Muscle of leg (tissue), 11 donors: ENCODE results near the gene DDB1. TPM values are rescaled to one million over a fixed set of nuclear protein-coding genes. Genes with fewer than 3 reads are reported as not detected.
"Not testable (repeated sequence)": the region's sequence is repeated elsewhere in the genome, so short reads cannot be mapped to it uniquely, and the experiment has no call there.

ENCODE experiments used
- DNase-seq: peaks from one replicate; pipeline ENCODE4 v3.0.0; 2013
- H3K27ac ChIP-seq: one replicate; pipeline ENCODE4 v1.5.1; 2013; ENCODE audit warnings: mild to moderate bottlenecking, low read length, control low read depth
- H3K27me3 ChIP-seq: one replicate; pipeline ENCODE4 v1.6.1; 2013; ENCODE audit warnings: low read length; ENCODE audit not compliant: control insufficient read depth, insufficient read depth
- H3K36me3 ChIP-seq: one replicate; pipeline ENCODE4 v1.6.1; 2013; ENCODE audit warnings: low read length; ENCODE audit not compliant: control insufficient read depth, insufficient read depth
- H3K4me1 ChIP-seq: one replicate; pipeline ENCODE4 v1.6.1; 2013; ENCODE audit warnings: low read length; ENCODE audit not compliant: control insufficient read depth, insufficient read depth
- H3K4me3 ChIP-seq: one replicate; pipeline ENCODE4 v1.5.1; 2013; ENCODE audit warnings: low read length, control low read depth
- H3K9me3 ChIP-seq: replicated peaks from 2 replicates; pipeline ENCODE4 v1.6.1; 2013; ENCODE audit warnings: low read depth, low read length; ENCODE audit not compliant: control insufficient read depth
- WGBS: methylation state at CpG from one replicate; pipeline ENCODE4 v1.1.5; 2013; ENCODE audit warnings: missing lambda C conversion rate; ENCODE audit not compliant: insufficient coverage; 5-methylcytosine and 5-hydroxymethylcytosine counted together
- polyA plus RNA-seq, 8 donors: library from polyadenylated mRNA; unstranded; fragments of 120-200 nt; gene quantifications; one replicate each; pipeline versions ENCODE4 v1.2.1 to v1.2.3, GENCODE V29; 2013; ENCODE audit warnings: inconsistent platforms in 1 of 8, low replicate concordance in 1 of 8; ENCODE audit not compliant: insufficient read length in 8 of 8, insufficient read depth in 1 of 8
- total RNA-seq: library from RNA; stranded (reverse); fragments of 120-200 nt; gene quantifications from one replicate; pipeline ENCODE4 v1.2.4, GENCODE V29; 2013

DDB1 gene
- total and polyA plus RNA-seq, 9 donors, result 174 to 240 (median 217) TPM

GRCh38 chr11:61256710-61257482, 76.0 kb downstream of the DDB1 start:
- Histone ChIP-seq H3K4me1 (no peaks in the 10 kb centered on the region), H3K27ac (no peak overlapping the region), H3K4me3 (no peak overlapping the region), H3K27me3 (no peaks in the 10 kb centered on the region), H3K36me3 (peaks cover 6% of the 10 kb centered on the region), H3K9me3 (no peaks in the 10 kb centered on the region)
- WGBS, result 88% methylated on average over 10 of the region's 18 CpGs
- DNase-seq, result no peak

- DNase-seq, result peak; percentile 35
- Histone ChIP-seq H3K36me3 (peaks cover 6% of the 10 kb centered on the region), H3K4me3 (no peak overlapping the region), H3K27ac (no peak overlapping the region), H3K9me3 (no peaks in the 10 kb centered on the region), H3K4me1 (peaks cover 4% of the 10 kb centered on the region), H3K27me3 (no peaks in the 10 kb centered on the region)
- 56% methylated on average over 9 of the region's 12 CpGs for WGBS
These were observed 78.4 kb downstream of the DDB1 start for GRCh38 chr11:61254403-61255025.

- not testable (repeated sequence) for H3K27me3 ChIP-seq, DNase-seq, H3K4me1 ChIP-seq, H3K4me3 ChIP-seq, H3K9me3 ChIP-seq, H3K27ac ChIP-seq, H3K36me3 ChIP-seq
- no CpG with 5 or more reads among the region's 1 CpG for WGBS
These were observed 80.6 kb downstream of the DDB1 start for GRCh38 chr11:61252332-61252731.

GRCh38 chr11:61250796-61251765, 81.8 kb downstream of the DDB1 start:
- not testable (repeated sequence) for H3K36me3 ChIP-seq, H3K9me3 ChIP-seq, H3K4me1 ChIP-seq, H3K27me3 ChIP-seq, H3K27ac ChIP-seq, H3K4me3 ChIP-seq
- DNase-seq, result peak; percentile 92
- 24% methylated on average over 12 of the region's 20 CpGs for WGBS

Other genes with a start within 250 kb of the DDB1 start
- gene CD5, start 230.6 kb downstream of the DDB1 start, total RNA-seq, result 0.04 TPM
- gene CD5, start 230.6 kb downstream of the DDB1 start, polyA plus RNA-seq, result under 1 TPM; 0.08 to 0.19 (median 0.10) TPM
- 10.0 TPM for gene VPS37C, start 171.7 kb downstream of the DDB1 start, total RNA-seq
- 10 to 100 TPM; 14.4 to 19.8 (median 18.0) TPM for gene VPS37C, start 171.7 kb downstream of the DDB1 start, polyA plus RNA-seq
- 1.2 TPM for gene PGA3, start 129.6 kb downstream of the DDB1 start, total RNA-seq
- 1 to 10 TPM in 2 of 8 donors, under 1 TPM in 5, not detected in 1; 0.21 to 1.3 (median 0.82) TPM for gene PGA3, start 129.6 kb downstream of the DDB1 start, polyA plus RNA-seq
- 1.7 TPM for gene PGA4, start 110.8 kb downstream of the DDB1 start, total RNA-seq
- 1 to 10 TPM in 6 of 8 donors, under 1 TPM in 2; 0.66 to 4.4 (median 1.7) TPM for gene PGA4, start 110.8 kb downstream of the DDB1 start, polyA plus RNA-seq
- gene PGA5, start 91.9 kb downstream of the DDB1 start, total RNA-seq, result 0.27 TPM
- 1 to 10 TPM in 7 of 8 donors, not detected in 1; 1.0 to 2.1 (median 1.1) TPM for gene PGA5, start 91.9 kb downstream of the DDB1 start, polyA plus RNA-seq
- gene VWCE, start 37.8 kb downstream of the DDB1 start, total RNA-seq, result 3.4 TPM
- 10 to 100 TPM in 1 of 8 donors, 1 to 10 TPM in 7; 3.3 to 10.2 (median 6.1) TPM for gene VWCE, start 37.8 kb downstream of the DDB1 start, polyA plus RNA-seq
- gene TKFC, start 123 bp upstream of the DDB1 start, total RNA-seq, result 13.3 TPM
- gene TKFC, start 123 bp upstream of the DDB1 start, polyA plus RNA-seq, result 10 to 100 TPM; 13.5 to 32.3 (median 19.5) TPM
- 8.8 TPM for gene CYB561A3, start 28.8 kb upstream of the DDB1 start, total RNA-seq
- gene CYB561A3, start 28.8 kb upstream of the DDB1 start, polyA plus RNA-seq, result 10 to 100 TPM; 14.9 to 21.3 (median 16.8) TPM
- 15.8 TPM for gene TMEM138, start 29.3 kb upstream of the DDB1 start, total RNA-seq
- gene TMEM138, start 29.3 kb upstream of the DDB1 start, polyA plus RNA-seq, result 10 to 100 TPM; 14.4 to 25.1 (median 20.4) TPM
- 14.2 TPM for gene TMEM216, start 59.5 kb upstream of the DDB1 start, total RNA-seq
- 10 to 100 TPM; 12.4 to 20.7 (median 16.9) TPM for gene TMEM216, start 59.5 kb upstream of the DDB1 start, polyA plus RNA-seq
- gene CPSF7, start 96.9 kb upstream of the DDB1 start, total RNA-seq, result 27.8 TPM
- 10 to 100 TPM; 59.9 to 75.9 (median 66.2) TPM for gene CPSF7, start 96.9 kb upstream of the DDB1 start, polyA plus RNA-seq
- 28.0 TPM for gene SDHAF2, start 97.0 kb upstream of the DDB1 start, total RNA-seq
- 10 to 100 TPM; 25.2 to 40.2 (median 35.3) TPM for gene SDHAF2, start 97.0 kb upstream of the DDB1 start, polyA plus RNA-seq
- 0.13 TPM for gene LRRC10B, start 175.6 kb upstream of the DDB1 start, total RNA-seq
- under 1 TPM in 7 of 8 donors, not detected in 1; 0.08 to 0.52 (median 0.18) TPM for gene LRRC10B, start 175.6 kb upstream of the DDB1 start, polyA plus RNA-seq
- 0.93 TPM for gene SYT7, start 248.0 kb upstream of the DDB1 start, total RNA-seq
- gene SYT7, start 248.0 kb upstream of the DDB1 start, polyA plus RNA-seq, result 1 to 10 TPM; 2.1 to 2.8 (median 2.4) TPM